Keratinocyte (primary cell): ENCODE data around the gene NDUFS1.

Experiments
- CTCF ChIP-seq, 3 experiments: IDR thresholded peaks in 1 of 3; conservative IDR thresholded peaks in 1 of 3; optimal IDR thresholded peaks in 1 of 3; 2 replicates in 2 of 3; 3 replicates in 1 of 3; pipeline versions ENCODE3 to v1.5.1; 2011; ENCODE audit warnings: low read length in 3 of 3, mild to moderate bottlenecking in 3 of 3, moderate library complexity in 2 of 3, control low read depth in 1 of 3, inconsistent platforms in 1 of 3; ENCODE audit not compliant: insufficient read depth in 2 of 3; ENCODE audit errors: extremely low read depth in 1 of 3
- EZH2 ChIP-seq: IDR thresholded peaks from one replicate; pipeline ENCODE4 v1.6.1; 2012; ENCODE audit warnings: inconsistent platforms, mild to moderate bottlenecking, low read length, moderate library complexity

DNA sequence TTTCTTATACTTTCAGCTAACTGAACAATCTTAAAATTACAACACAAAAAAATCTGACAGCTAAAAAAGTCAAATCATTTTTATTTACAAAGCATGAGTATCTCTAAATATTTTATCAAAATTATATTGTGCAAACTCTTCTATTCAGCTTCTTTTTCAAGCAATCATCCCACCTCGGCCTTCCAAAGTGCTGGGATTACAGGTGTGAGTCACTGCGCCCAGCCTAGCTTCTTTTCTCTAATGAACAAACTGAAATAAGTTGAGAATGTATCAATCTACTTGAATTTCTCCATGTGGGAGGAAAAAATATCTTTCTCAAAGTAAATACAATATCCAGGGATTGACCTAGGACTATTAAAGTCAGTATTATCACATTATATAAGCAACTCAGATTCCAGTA lies 14.9 kb downstream of the NDUFS1 start:
- no peak for TF ChIP-seq CTCF (optimal IDR thresholded peaks at IDR 0.05 in 1 of 3, IDR thresholded peaks at IDR 0.05 in 1 of 3, conservative IDR thresholded peaks at IDR 0.05 in 1 of 3; ENCODE audit: extremely low read depth in 1 of 3, insufficient read depth in 2 of 3, low read length in 3 of 3)
- TF ChIP-seq EZH2: no peak
